Raji (cell line): Measurements from ENCODE around the gene SH3D19.

Experiments
- POLR2A ChIP-seq: IDR thresholded peaks from 2 replicates; pipeline ENCODE4 v1.6.1; 2011; ENCODE audit warnings: low read depth, low read length, control low read depth; ENCODE audit not compliant: insufficient read depth

Gene SH3D19

GRCh38 chr4:151133311-151133710 lies 192.1 kb downstream of the SH3D19 start:
- TF ChIP-seq POLR2A: no peak

- no peak for TF ChIP-seq POLR2A
These were observed 195.6 kb downstream of the SH3D19 start for GRCh38 chr4:151129796-151130195.

- TF ChIP-seq POLR2A: no peak
These were observed 207.9 kb downstream of the SH3D19 start for GRCh38 chr4:151117371-151117962.

GRCh38 chr4:151114986-151115385 lies 210.4 kb downstream of the SH3D19 start:
- TF ChIP-seq POLR2A: no peak

DNA sequence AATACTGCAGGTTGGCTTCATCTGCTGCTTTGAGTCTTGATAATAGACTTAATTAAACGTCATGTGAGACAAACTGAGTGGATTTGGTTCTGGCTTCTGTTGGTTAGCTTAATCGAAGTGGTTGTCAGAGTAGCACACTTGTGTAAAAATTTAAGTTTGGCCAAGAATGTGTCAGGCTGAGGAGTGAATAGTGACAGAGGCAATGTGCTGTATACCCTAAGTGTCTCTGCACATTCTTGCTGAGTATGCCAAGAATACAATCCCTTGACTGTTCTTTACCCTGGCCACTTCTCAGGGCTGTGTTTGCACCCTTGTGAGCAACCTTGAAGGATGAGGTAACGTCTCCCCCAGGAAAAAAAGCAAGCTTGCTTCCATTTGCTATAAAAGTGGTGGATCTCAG lies 211.1 kb downstream of the SH3D19 start:
- TF ChIP-seq POLR2A: no peak

GRCh38 chr4:151110236-151110635 lies 215.2 kb downstream of the SH3D19 start:
- no peak for TF ChIP-seq POLR2A

- TF ChIP-seq POLR2A: no peak
These were observed 218.3 kb downstream of the SH3D19 start for GRCh38 chr4:151107063-151107462.

GRCh38 chr4:151105454-151106032 lies 219.9 kb downstream of the SH3D19 start:
- TF ChIP-seq POLR2A: 0 out of 2 replicates have a peak, but pooled peaks have one; percentile 20

DNA sequence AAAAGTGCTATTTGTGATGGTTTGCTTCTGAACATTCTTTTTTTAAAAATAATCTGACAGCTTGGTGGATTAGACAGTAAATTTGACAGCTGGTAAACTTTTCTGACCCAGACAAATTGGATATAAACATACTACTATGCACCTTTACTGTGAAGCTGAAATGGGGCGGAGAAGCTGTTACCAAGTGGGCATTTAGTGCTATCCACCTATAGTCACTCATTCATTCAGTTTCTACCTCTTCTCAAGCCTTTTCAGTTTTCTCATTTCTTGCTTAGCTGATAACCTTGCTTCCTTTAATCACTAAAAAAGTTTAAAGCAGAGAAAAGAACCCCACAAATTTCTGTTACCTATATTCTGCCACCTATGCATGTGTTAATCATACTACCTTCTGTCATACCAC lies 220.8 kb downstream of the SH3D19 start:
- TF ChIP-seq POLR2A: no peak

DNA sequence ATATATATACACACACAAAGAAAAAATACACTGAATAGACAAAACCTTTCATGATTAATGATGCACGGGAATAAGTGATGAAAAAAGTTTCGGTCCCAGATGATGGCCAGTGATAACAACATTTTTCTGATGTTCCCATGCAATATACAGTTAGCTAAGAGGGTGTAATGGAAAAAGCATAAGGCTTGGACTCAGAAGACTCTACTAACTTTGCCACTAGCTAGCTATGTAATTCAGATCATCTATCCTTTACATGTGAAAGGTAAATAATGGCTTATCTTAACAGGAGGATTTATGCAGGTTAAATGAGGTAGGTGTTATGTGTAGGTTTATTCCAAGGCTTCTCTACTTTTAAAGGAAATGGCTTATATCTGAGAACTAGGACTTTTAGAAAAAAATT lies 221.6 kb downstream of the SH3D19 start:
- no peak for TF ChIP-seq POLR2A

- no peak for TF ChIP-seq POLR2A
These were observed 224.9 kb downstream of the SH3D19 start for GRCh38 chr4:151100531-151100930.

GRCh38 chr4:151099976-151100417 lies 225.4 kb downstream of the SH3D19 start:
- TF ChIP-seq POLR2A: no peak

- peak; percentile 95 for TF ChIP-seq POLR2A
These were observed 226.0 kb downstream of the SH3D19 start, which contains the start of gene RPS3A for GRCh38 chr4:151099229-151099975. Gene RPS3A (plus strand): TSS chr4:151099628. CDS start chr4:151099653, 25 bp downstream.

- no peak for TF ChIP-seq POLR2A
These were observed 226.5 kb downstream of the SH3D19 start for GRCh38 chr4:151098979-151099228.

DNA sequence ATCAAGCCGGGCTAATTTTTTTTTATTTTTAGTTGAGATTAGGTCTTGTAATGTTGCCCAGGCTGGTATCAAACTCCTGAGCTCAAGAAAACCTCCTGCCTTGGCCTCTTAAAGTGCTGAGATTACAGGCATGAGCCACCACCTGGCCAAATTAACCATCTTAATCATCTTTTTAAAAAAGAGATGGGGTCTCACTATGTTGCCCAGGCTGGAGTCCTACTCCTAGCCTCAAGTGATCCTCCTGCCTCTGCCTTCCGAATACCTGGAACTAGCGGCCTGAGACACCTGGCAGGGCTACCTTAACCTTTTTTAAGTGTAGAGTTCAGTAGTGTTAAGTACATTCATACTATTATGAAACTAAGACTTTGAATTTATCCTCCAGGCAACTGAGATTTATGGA lies 227.6 kb downstream of the SH3D19 start:
- no peak for TF ChIP-seq POLR2A

- TF ChIP-seq POLR2A: no peak
These were observed 230.3 kb downstream of the SH3D19 start for GRCh38 chr4:151095142-151095541.
